DMS79 treated with DMSO at 0.1 percent for 48 hours (cell line): ENCODE results near the gene GFY.
"Not testable (repeated sequence)": the region's sequence is repeated elsewhere in the genome, so short reads cannot be mapped to it uniquely, and the experiment has no call there.

Experiments used
- DNase-seq: peaks from one replicate; lab custom pipeline; 2025; lab: John Stamatoyannopoulos, UW

Gene GFY

GRCh38 chr19:49444100-49444700 is 19.0 kb downstream of the GFY start:
- DNase-seq, result not testable (repeated sequence)

GRCh38 chr19:49445997-49446396 is 20.8 kb downstream of the GFY start:
- no peak for DNase-seq

- no peak for DNase-seq
These were observed 22.6 kb downstream of the GFY start for GRCh38 chr19:49447485-49448431.

GRCh38 chr19:49448432-49448786 is 23.2 kb downstream of the GFY start:
- DNase-seq, result no peak

- no peak for DNase-seq
These were observed 25.2 kb downstream of the GFY start for GRCh38 chr19:49450405-49450804.

GRCh38 chr19:49451430-49452181 is 26.4 kb downstream of the GFY start, which contains the start of gene PIH1D1:
Gene PIH1D1, minus strand, starts transcription at chr19:49451814. Its CDS starts 240 bp downstream, at chr19:49451574.
- peak; percentile 99 for DNase-seq

- peak; percentile 96 for DNase-seq
These were observed 28.0 kb downstream of the GFY start, which contains the start of gene ALDH16A1 for GRCh38 chr19:49453013-49453756. Gene ALDH16A1, plus strand, starts transcription at chr19:49453225. Its CDS starts 107 bp downstream, at chr19:49453332.

- DNase-seq, result peak; percentile 37
These were observed 28.6 kb downstream of the GFY start for GRCh38 chr19:49453757-49454240.

GRCh38 chr19:49455773-49456172 is 30.6 kb downstream of the GFY start:
- no peak for DNase-seq

GRCh38 chr19:49456326-49456725 is 31.1 kb downstream of the GFY start:
- DNase-seq, result no peak

GRCh38 chr19:49458567-49458903 is 33.3 kb downstream of the GFY start:
- no peak for DNase-seq

GRCh38 chr19:49459388-49459787 is 34.2 kb downstream of the GFY start:
- no peak for DNase-seq

GRCh38 chr19:49461130-49461529 is 35.9 kb downstream of the GFY start:
- not testable (repeated sequence) for DNase-seq

- DNase-seq, result no peak
These were observed 36.5 kb downstream of the GFY start for GRCh38 chr19:49461656-49462055.

- DNase-seq, result no peak
These were observed 37.3 kb downstream of the GFY start for GRCh38 chr19:49462492-49462891.

GRCh38 chr19:49463960-49464740 is 39.0 kb downstream of the GFY start:
- no peak for DNase-seq

- no peak for DNase-seq
These were observed 40.2 kb downstream of the GFY start for GRCh38 chr19:49465371-49465770.

GRCh38 chr19:49468199-49468598 is 43.0 kb downstream of the GFY start:
- peak; percentile 32 for DNase-seq

GRCh38 chr19:49468746-49469447 is 43.7 kb downstream of the GFY start:
- DNase-seq, result peak; percentile 88
